HepG2 (cell line): ENCODE results near the gene TEF. TPM values are rescaled to one million over a fixed set of nuclear protein-coding genes. Genes with fewer than 3 reads are reported as not detected.

Experiments
- BRCA1 ChIP-seq: sonication (generic); formaldehyde crosslinking; IDR thresholded peaks from 2 replicates; pipeline ENCODE4 v1.4.0; 2020; ENCODE audit warnings: missing genetic modification reagents
- KIAA2018 ChIP-seq: sonication (generic); formaldehyde crosslinking; IDR thresholded peaks from 2 replicates; pipeline ENCODE4 v1.5.0; 2020; ENCODE audit warnings: mild to moderate bottlenecking, missing genetic modification reagents, borderline replicate concordance
- SOX5 ChIP-seq: IDR thresholded peaks from 2 replicates; pipeline ENCODE4 v1.6.1; 2016; ENCODE audit warnings: borderline replicate concordance
- ZBTB40 ChIP-seq, 2 experiments: fragments of 450-650 bp in 1 of 2; sonication (generic) in 1 of 2; formaldehyde crosslinking in 1 of 2; IDR thresholded peaks; 2 replicates each; pipeline versions ENCODE4 v1.6.1 to v1.8.0; 2016 to 2022; ENCODE audit warnings: antibody characterized with exemption in 1 of 2, mild to moderate bottlenecking in 1 of 2, missing genetic modification reagents in 1 of 2
- ZNF747 ChIP-seq: sonication (generic); formaldehyde crosslinking; IDR thresholded peaks from 2 replicates; pipeline ENCODE4 v1.8.1; 2023; ENCODE audit warnings: missing genetic modification reagents, mild to moderate bottlenecking, borderline replicate concordance
- polyA plus RNA-seq, 8 experiments: library from polyadenylated mRNA; depleted of rRNA in 3 of 8; stranded (reverse) in 7 of 8; unstranded in 1 of 8; fragments of >200 nt; fragmentation: Illumina TruSeq in 4 of 8; extraction: Trizol in 4 of 8; gene quantifications; 2 replicates each; pipeline versions ENCODE4 v1.2.1 to v1.2.3, GENCODE V29; 2011 to 2016; ENCODE audit warnings: low read depth in 4 of 8, missing spikeins in 1 of 8, mixed read lengths in 1 of 8; ENCODE audit not compliant: insufficient read depth in 1 of 8
- total RNA-seq, 5 experiments: library from RNA; depleted of rRNA; stranded (reverse); fragments of >200 nt; fragmentation: Illumina TruSeq; extraction: Trizol; gene quantifications; 2 replicates each; pipeline ENCODE4 v1.2.3, GENCODE V29; 2016; ENCODE audit warnings: low read depth in 1 of 5
- TF ChIP-seq, protein P1 (sequence below): sonication (generic); formaldehyde crosslinking; IDR thresholded peaks from 2 replicates; pipeline ENCODE4 v1.4.0; 2020; ENCODE audit warnings: missing genetic modification reagents

The TEF gene
- total and polyA plus RNA-seq, 2 of the 13 experiments (the other 11 are each of a cell fraction or from before 2014, with no cell fraction given): 7.6 to 11.2 TPM

DNA sequence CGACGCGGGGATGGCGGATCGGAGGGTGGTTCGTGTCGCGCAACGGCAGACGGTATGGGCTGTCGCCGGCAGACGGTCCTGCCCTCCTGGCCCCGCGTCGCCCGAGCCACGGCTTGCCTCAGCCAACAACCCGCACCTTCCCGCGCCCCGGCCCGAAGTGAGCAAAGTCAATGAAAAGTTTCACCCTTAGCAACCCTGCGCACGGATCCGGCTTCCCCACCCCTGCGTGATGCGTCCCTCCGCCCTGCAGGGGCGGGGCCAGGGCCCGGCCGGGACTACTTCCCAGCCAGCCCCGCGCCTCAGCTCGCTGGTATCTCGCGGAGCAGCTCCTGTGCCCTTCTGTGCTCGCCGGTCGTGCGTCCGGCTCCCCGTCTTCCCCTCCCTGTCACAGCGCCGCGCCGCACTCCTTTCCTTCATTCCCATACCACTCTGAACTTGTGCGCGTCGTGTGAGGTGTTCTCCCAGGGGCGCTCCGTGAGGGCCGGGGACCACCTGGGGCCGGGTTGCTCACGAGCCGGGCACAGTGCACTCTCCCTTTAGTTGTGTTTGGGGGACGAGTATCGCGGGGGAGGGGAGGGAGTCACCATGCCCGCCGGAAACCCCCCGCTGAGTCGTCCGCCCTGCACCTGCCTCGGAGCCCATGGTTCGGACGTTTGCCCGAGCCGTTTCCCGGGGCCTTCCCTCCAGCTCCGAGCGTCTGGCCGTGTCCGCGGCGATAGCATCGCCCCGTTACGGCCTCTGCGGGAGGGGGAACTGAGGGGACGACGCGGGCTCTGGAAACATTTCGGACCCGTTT, 65.1 kb downstream of the TEF start, which contains the start of gene TOB2 (continued):
- TF ChIP-seq KIAA2018 (no peak), ZNF747 (peak; percentile 92), SOX5 (CRISPR knock-in tag) (peak; percentile 80), BRCA1 (CRISPR knock-in tag) (peak; percentile 90; the same call in 1 of the 2 replicates), ZBTB40 (IDR thresholded peaks at IDR 0.05) (no peak), ZBTB40 (CRISPR knock-in tag; IDR thresholded peaks at IDR 0.05) (peak; percentile 83)
- TF ChIP-seq, protein P1, sequence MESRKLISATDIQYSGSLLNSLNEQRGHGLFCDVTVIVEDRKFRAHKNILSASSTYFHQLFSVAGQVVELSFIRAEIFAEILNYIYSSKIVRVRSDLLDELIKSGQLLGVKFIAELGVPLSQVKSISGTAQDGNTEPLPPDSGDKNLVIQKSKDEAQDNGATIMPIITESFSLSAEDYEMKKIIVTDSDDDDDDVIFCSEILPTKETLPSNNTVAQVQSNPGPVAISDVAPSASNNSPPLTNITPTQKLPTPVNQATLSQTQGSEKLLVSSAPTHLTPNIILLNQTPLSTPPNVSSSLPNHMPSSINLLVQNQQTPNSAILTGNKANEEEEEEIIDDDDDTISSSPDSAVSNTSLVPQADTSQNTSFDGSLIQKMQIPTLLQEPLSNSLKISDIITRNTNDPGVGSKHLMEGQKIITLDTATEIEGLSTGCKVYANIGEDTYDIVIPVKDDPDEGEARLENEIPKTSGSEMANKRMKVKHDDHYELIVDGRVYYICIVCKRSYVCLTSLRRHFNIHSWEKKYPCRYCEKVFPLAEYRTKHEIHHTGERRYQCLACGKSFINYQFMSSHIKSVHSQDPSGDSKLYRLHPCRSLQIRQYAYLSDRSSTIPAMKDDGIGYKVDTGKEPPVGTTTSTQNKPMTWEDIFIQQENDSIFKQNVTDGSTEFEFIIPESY (CRISPR knock-in tag): peak; percentile 71
